DMS 273 (cell line): ENCODE measurements around the gene TSC1.
A peak's percentile ranks its signal among the peaks of the same experiment; 100 is the strongest.

Experiments
- DNase-seq: peaks from one replicate; lab custom pipeline; 2025; ENCODE audit not compliant: unreplicated experiment; lab: John Stamatoyannopoulos, UW

Gene TSC1

GRCh38 chr9:132864691-132865090, 79.7 kb downstream of the TSC1 start:
- DNase-seq = no peak

DNA sequence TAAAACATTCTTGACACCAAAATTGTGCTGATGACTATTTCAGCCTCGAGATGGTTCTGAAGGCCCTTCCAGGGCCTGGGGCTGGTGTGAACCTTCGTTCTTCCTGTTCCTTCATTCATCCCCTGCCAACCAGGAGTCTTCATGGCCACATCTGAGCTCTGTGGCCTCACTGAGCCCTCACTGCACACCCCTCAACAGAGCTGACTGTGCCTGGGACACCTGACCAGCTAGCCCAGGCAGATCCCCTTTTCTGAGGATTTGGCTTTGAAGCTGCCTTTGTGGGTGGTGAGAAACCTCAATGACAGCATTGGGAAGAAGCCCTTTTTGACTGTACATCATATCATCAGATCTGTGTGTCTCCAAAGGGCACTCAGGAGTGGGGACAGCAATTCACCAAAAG, 80.1 kb downstream of the TSC1 start:
- no peak for DNase-seq

- no peak for DNase-seq
These were observed 81.3 kb downstream of the TSC1 start for GRCh38 chr9:132863096-132863495.

DNA sequence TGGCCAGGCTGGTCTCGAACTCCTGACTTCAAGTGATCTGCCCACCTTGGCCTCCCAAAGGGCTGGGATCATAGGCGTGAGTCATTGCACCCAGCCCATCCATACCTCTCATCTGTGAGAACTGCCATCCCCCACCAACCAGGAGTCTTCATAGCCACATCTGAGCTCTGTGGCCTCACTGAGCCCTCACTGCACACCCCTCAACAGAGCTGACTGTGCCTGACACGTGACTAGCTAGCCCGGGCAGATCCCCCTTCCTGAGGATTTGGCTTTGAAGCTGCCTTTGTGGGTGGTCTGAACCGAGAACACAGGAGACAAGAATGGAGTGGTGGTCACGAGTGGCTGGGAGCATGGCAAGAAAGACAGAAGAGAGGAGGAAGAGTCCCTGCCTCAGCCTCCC, 81.9 kb downstream of the TSC1 start:
- no peak for DNase-seq

GRCh38 chr9:132861666-132862065, 82.8 kb downstream of the TSC1 start:
- no peak for DNase-seq

- DNase-seq = no peak
These were observed 85.7 kb downstream of the TSC1 start for GRCh38 chr9:132858751-132859150.

DNA sequence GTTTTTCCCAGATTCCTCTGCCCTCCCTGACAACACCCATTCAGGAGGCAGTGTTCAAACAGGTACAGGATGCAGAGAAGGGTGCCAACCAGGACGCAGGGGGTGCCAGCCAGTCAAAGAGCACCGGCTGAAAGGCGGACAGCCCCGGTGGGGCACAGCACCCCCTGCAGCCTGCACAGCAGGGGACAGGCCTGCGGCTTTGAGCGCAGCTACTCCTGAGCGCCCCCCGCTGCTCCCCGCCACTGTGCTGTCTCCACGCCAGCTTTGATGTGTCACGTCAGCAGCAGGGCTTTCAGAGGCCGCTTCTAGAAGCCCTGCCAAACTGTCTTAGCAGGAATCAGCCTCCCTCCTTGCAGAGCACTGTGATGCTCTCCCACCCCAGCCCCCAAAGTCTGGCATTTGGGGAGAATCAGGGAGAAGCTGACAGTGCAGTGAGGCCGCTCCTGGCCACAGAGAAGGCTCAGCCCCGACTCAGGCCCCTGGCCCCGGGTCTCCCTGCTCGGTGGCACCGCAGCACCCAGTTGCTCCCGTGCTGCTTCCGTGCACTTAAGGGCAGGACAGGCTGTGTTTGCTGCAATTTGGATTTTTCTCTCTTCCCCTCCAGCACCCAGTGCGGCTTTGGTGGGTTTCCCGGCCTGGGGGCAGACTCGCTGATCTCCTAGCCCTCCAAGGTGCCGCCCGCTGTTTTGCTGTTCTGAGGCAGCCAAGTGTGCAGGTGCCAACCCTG, 86.6 kb downstream of the TSC1 start:
- peak; percentile 17 for DNase-seq

- DNase-seq = peak; percentile 14
These were observed 87.4 kb downstream of the TSC1 start for GRCh38 chr9:132857031-132857430.

- DNase-seq = no peak
These were observed 88.5 kb downstream of the TSC1 start for GRCh38 chr9:132855904-132856303.

- DNase-seq = no peak
These were observed 89.6 kb downstream of the TSC1 start for GRCh38 chr9:132854832-132855231.

DNA sequence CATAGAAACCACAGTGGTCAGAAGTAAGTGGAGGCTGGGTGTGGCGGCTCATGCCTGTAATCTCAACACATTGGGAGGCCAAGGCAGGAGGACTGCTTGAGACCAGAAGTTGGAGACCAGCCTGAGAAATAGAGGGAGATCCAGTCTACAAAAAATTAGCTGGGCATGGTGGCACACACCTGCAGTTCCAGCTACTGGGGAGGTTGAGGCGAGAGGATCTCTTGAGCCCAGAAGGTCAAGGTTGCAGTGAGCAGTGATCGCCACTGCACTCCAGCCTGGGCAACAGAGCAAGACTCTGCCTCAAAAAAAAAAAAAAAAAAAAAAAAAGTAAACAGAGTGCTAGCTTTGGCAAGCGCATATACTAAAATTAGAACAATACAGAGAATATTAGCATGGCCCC, 90.9 kb downstream of the TSC1 start:
- DNase-seq = no peak

GRCh38 chr9:132849185-132849706, 95.2 kb downstream of the TSC1 start:
- DNase-seq = no peak

DNA sequence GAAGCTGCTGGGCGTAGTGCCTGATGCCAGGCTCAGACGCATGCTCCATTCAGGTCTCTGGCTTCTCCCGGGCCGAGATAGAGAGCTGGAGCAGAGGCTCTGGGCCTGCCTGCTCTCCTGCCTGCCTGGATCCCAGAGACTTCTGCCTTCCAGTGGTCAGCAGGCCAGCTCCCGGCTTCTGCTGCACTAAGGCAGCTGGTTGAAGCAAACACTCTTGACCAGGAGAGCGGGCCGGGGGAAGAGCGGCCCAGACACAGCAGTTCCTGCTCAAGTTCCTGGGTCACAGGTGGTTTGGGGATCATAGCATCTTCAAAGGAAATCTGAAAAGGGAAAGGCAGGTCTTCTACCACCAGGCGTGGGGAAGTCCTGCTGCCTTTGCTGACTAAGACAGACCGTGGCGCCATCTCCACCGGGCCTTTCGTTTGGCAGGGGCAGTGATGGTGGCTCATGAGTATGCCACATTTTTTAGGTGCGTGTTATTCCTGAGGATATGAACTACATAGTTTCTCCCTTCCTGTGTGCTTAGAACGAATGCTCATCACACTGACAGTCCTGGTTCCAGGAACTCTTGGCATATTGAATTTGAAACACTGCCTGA, 97.4 kb downstream of the TSC1 start:
- no peak for DNase-seq

GRCh38 chr9:132846109-132846917, 98.1 kb downstream of the TSC1 start:
- DNase-seq = no peak

GRCh38 chr9:132842124-132843044, 102.0 kb downstream of the TSC1 start:
- no peak for DNase-seq
